SK-N-SH (cell line): ENCODE results near the gene DICER1.

Source experiments
- CHD2 ChIP-seq: fragments of 150-350 bp; IDR thresholded peaks from 2 replicates; pipeline ENCODE4 v1.6.1; 2018; ENCODE audit warnings: low read length; ENCODE audit not compliant: partially characterized antibody
- CTCF ChIP-seq: fragments of 200-600 bp; sonication (generic); IDR thresholded peaks from 2 replicates; pipeline ENCODE4 v1.6.1; 2017; ENCODE audit warnings: antibody characterized with exemption, mild to moderate bottlenecking, moderate library complexity
- ELF1 ChIP-seq: IDR thresholded peaks from 2 replicates; pipeline ENCODE4 v1.4.0; 2012
- NRF1 ChIP-seq: IDR thresholded peaks from 2 replicates; pipeline ENCODE4 v1.6.1; 2012; ENCODE audit warnings: low read depth, mild to moderate bottlenecking, low read length
- REST ChIP-seq: IDR thresholded peaks from 2 replicates; pipeline ENCODE4 v1.6.1; 2012; ENCODE audit warnings: mild to moderate bottlenecking, low read depth, low read length, moderate library complexity
- TAF1 ChIP-seq: IDR thresholded peaks from 2 replicates; pipeline ENCODE4 v1.6.1; 2012; ENCODE audit warnings: low read depth, mild to moderate bottlenecking, low read length, moderate library complexity, borderline replicate concordance
- TCF12 ChIP-seq: IDR thresholded peaks from 2 replicates; pipeline ENCODE4 v1.4.0; 2012
- ZBTB33 ChIP-seq: IDR thresholded peaks from 2 replicates; pipeline ENCODE4 v1.4.0; 2012; ENCODE audit warnings: low read depth, borderline replicate concordance

- TF ChIP-seq CTCF (no peak), ZBTB33 (no peak), REST (no peak), CHD2 (no peak), ELF1 (no peak), TAF1 (no peak), NRF1 (no peak), TCF12 (no peak)
Measured at GRCh38 chr14:95141684-95142083, 15.6 kb downstream of the DICER1 start.
